Natural killer cell treated with Interleukin-12 subunit alpha and Interleukin-12 subunit beta and Interleukin-15 and Interleukin-18, amount 100 ng/mL, for 72 hours (primary cell): ENCODE data around the gene SPOP. TPM values are rescaled to one million over a fixed set of nuclear protein-coding genes. Genes with fewer than 3 reads are reported as not detected.

Experiments used
- ATAC-seq, 2 donors: fragments of 150-1000 bp; cut with Tn5 transposase in 1 of 2; sonication (Bioruptor Pico), chemical (Tn5 transposase) in 1 of 2; 2 replicates each; pipeline ENCODE4 v1.10.0; 2021
- DNase-seq: peaks from one replicate; pipeline ENCODE4 v3.0.0; 2022; ENCODE audit warnings: low spot score
- H3K27ac Mint-ChIP-seq, 2 donors: 1 replicate in 1 of 2; 2 replicates in 1 of 2; pipeline ENCODE4 v1.8.0; 2022; ENCODE audit warnings: mixed read lengths in 2 of 2, mild to moderate bottlenecking in 1 of 2, moderate library complexity in 1 of 2
- H3K27me3 Mint-ChIP-seq, 2 donors: 1 replicate in 1 of 2; 2 replicates in 1 of 2; pipeline ENCODE4 v1.8.0; 2022; ENCODE audit warnings: mixed read lengths in 2 of 2
- H3K36me3 Mint-ChIP-seq: one replicate; pipeline ENCODE4 v1.8.0; 2022; ENCODE audit warnings: mixed read lengths
- H3K4me1 Mint-ChIP-seq, 2 donors: 1 replicate in 1 of 2; 2 replicates in 1 of 2; pipeline ENCODE4 v1.8.0; 2022; ENCODE audit warnings: low read depth in 2 of 2, mixed read lengths in 2 of 2, mild to moderate bottlenecking in 1 of 2
- H3K4me3 Mint-ChIP-seq: one replicate; pipeline ENCODE4 v1.8.0; 2022; ENCODE audit warnings: mixed read lengths
- H3K9me3 Mint-ChIP-seq: 2 replicates; pipeline ENCODE4 v1.8.0; 2022; ENCODE audit warnings: mixed read lengths
- total RNA-seq, 2 donors: library from RNA; stranded (reverse); gene quantifications; one replicate each; pipeline ENCODE4 v1.2.3, GENCODE V29; 2022

SPOP gene
- total RNA-seq, 2 donors from 2014 or later = 59.3 to 87.7 TPM

- ATAC-seq = no peak
- no peaks in the 10 kb centered on the region for H3K27me3 Mint-ChIP-seq
- H3K9me3 Mint-ChIP-seq = no peaks in the 10 kb centered on the region
- H3K4me1 Mint-ChIP-seq = peaks cover 0 to 7% of the 10 kb centered on the region in 2 donors
- DNase-seq = no peak
- no peak overlapping the region for H3K27ac Mint-ChIP-seq
- H3K36me3 Mint-ChIP-seq = no peaks in the 10 kb centered on the region
- no peak overlapping the region for H3K4me3 Mint-ChIP-seq
These were observed 89.6 kb downstream of the SPOP start for GRCh38 chr17:49588312-49588711.

- no peaks in the 10 kb centered on the region for H3K9me3 Mint-ChIP-seq
- DNase-seq = no peak
- no peak for ATAC-seq
- no peaks in the 10 kb centered on the region for H3K27me3 Mint-ChIP-seq
- no peaks in the 10 kb centered on the region for H3K36me3 Mint-ChIP-seq
- H3K4me3 Mint-ChIP-seq = no peak overlapping the region
- H3K4me1 Mint-ChIP-seq = peaks cover 0 to 7% of the 10 kb centered on the region in 2 donors
- H3K27ac Mint-ChIP-seq = no peak overlapping the region
These were observed 90.4 kb downstream of the SPOP start for GRCh38 chr17:49587366-49588073.

GRCh38 chr17:49585422-49586027, 92.4 kb downstream of the SPOP start:
- Mint-ChIP-seq H3K36me3 (no peaks in the 10 kb centered on the region), H3K4me3 (no peak overlapping the region), H3K27ac (no peak overlapping the region), H3K27me3 (no peaks in the 10 kb centered on the region), H3K4me1 (no peaks in the 10 kb centered on the region), H3K9me3 (no peaks in the 10 kb centered on the region)
- ATAC-seq (no peak), DNase-seq (no peak)

GRCh38 chr17:49583889-49584288, 94.0 kb downstream of the SPOP start:
- no peaks in the 10 kb centered on the region for H3K27me3 Mint-ChIP-seq

GRCh38 chr17:49583226-49583625, 94.7 kb downstream of the SPOP start:
- H3K9me3 Mint-ChIP-seq = no peaks in the 10 kb centered on the region
- no peaks in the 10 kb centered on the region for H3K36me3 Mint-ChIP-seq
- DNase-seq (no peak), ATAC-seq (no peak)
- no peaks in the 10 kb centered on the region for H3K27me3 Mint-ChIP-seq
- H3K4me3 Mint-ChIP-seq = no peak overlapping the region
- H3K4me1 Mint-ChIP-seq = no peaks in the 10 kb centered on the region
- no peak overlapping the region for H3K27ac Mint-ChIP-seq

More at GRCh38 chr17:49583889-49584288, 94.0 kb downstream of the SPOP start:
- Mint-ChIP-seq H3K36me3 (no peaks in the 10 kb centered on the region), H3K4me1 (no peaks in the 10 kb centered on the region), H3K9me3 (no peaks in the 10 kb centered on the region), H3K4me3 (no peak overlapping the region), H3K27ac (no peak overlapping the region)
- no peak for DNase-seq
- no peak for ATAC-seq

- no peak overlapping the region for H3K27ac Mint-ChIP-seq
- H3K36me3 Mint-ChIP-seq = no peaks in the 10 kb centered on the region
- no peak for ATAC-seq
- no peaks in the 10 kb centered on the region for H3K9me3 Mint-ChIP-seq
- H3K4me3 Mint-ChIP-seq = no peak overlapping the region
- no peaks in the 10 kb centered on the region for H3K4me1 Mint-ChIP-seq
- peaks cover 4% of the 10 kb centered on the region in 2 donors for H3K27me3 Mint-ChIP-seq
- no peak for DNase-seq
These were observed 95.1 kb downstream of the SPOP start for GRCh38 chr17:49582789-49583188.

GRCh38 chr17:49582055-49582722, 95.7 kb downstream of the SPOP start:
- Mint-ChIP-seq H3K4me3 (no peak overlapping the region), H3K4me1 (no peaks in the 10 kb centered on the region), H3K36me3 (no peaks in the 10 kb centered on the region), H3K9me3 (no peaks in the 10 kb centered on the region), H3K27ac (no peak overlapping the region), H3K27me3 (peaks cover 4 to 10% of the 10 kb centered on the region in 2 donors)
- no peak for ATAC-seq
- no peak for DNase-seq

GRCh38 chr17:49581648-49581998, 96.3 kb downstream of the SPOP start:
- no peak overlapping the region for H3K27ac Mint-ChIP-seq
- H3K27me3 Mint-ChIP-seq = peaks cover 8 to 13% of the 10 kb centered on the region in 2 donors
- H3K36me3 Mint-ChIP-seq = no peaks in the 10 kb centered on the region

GRCh38 chr17:49580981-49581647, 96.8 kb downstream of the SPOP start:
- Mint-ChIP-seq H3K4me3 (no peak overlapping the region), H3K4me1 (no peaks in the 10 kb centered on the region), H3K9me3 (no peaks in the 10 kb centered on the region), H3K27ac (no peak overlapping the region), H3K36me3 (no peaks in the 10 kb centered on the region), H3K27me3 (peaks cover 9 to 13% of the 10 kb centered on the region in 2 donors)
- ATAC-seq = no peak
- DNase-seq = no peak

More at GRCh38 chr17:49581648-49581998, 96.3 kb downstream of the SPOP start:
- Mint-ChIP-seq H3K4me3 (no peak overlapping the region), H3K9me3 (no peaks in the 10 kb centered on the region), H3K4me1 (no peaks in the 10 kb centered on the region)
- ATAC-seq = no peak
- no peak for DNase-seq

GRCh38 chr17:49580055-49580721, 97.7 kb downstream of the SPOP start:
- Mint-ChIP-seq H3K4me3 (no peak overlapping the region), H3K27ac (no peak overlapping the region)
- DNase-seq = no peak

GRCh38 chr17:49579522-49579921, 98.4 kb downstream of the SPOP start:
- no peaks in the 10 kb centered on the region for H3K9me3 Mint-ChIP-seq
- no peak for ATAC-seq
- H3K4me3 Mint-ChIP-seq = no peak overlapping the region
- H3K4me1 Mint-ChIP-seq = no peaks in the 10 kb centered on the region
- H3K27me3 Mint-ChIP-seq = peaks cover 11 to 13% of the 10 kb centered on the region in 2 donors
- H3K36me3 Mint-ChIP-seq = no peaks in the 10 kb centered on the region
- no peak overlapping the region for H3K27ac Mint-ChIP-seq
- DNase-seq = no peak

More at GRCh38 chr17:49580055-49580721, 97.7 kb downstream of the SPOP start:
- no peak for ATAC-seq
- peaks cover 11 to 13% of the 10 kb centered on the region in 2 donors for H3K27me3 Mint-ChIP-seq
- no peaks in the 10 kb centered on the region for H3K4me1 Mint-ChIP-seq
- no peaks in the 10 kb centered on the region for H3K9me3 Mint-ChIP-seq
- no peaks in the 10 kb centered on the region for H3K36me3 Mint-ChIP-seq

- no peak overlapping the region for H3K4me3 Mint-ChIP-seq
- no peaks in the 10 kb centered on the region for H3K36me3 Mint-ChIP-seq
- no peaks in the 10 kb centered on the region for H3K9me3 Mint-ChIP-seq
- H3K27me3 Mint-ChIP-seq = peaks cover 14 to 15% of the 10 kb centered on the region in 2 donors
- H3K4me1 Mint-ChIP-seq = no peaks in the 10 kb centered on the region
- H3K27ac Mint-ChIP-seq = no peak overlapping the region
- ATAC-seq = no peak
- DNase-seq = no peak
These were observed 98.9 kb downstream of the SPOP start for GRCh38 chr17:49578952-49579500.

GRCh38 chr17:49578414-49578813, 99.5 kb downstream of the SPOP start:
- DNase-seq (no peak), ATAC-seq (no peak)
- H3K36me3 Mint-ChIP-seq = no peaks in the 10 kb centered on the region
- H3K4me1 Mint-ChIP-seq = no peaks in the 10 kb centered on the region
- peaks cover 19 to 22% of the 10 kb centered on the region in 2 donors for H3K27me3 Mint-ChIP-seq
- H3K9me3 Mint-ChIP-seq = no peaks in the 10 kb centered on the region
- no peak overlapping the region for H3K27ac Mint-ChIP-seq
- H3K4me3 Mint-ChIP-seq = no peak overlapping the region
